Measurements from ENCODE around the gene SOWAHD.
"Not testable (repeated sequence)": the region's sequence is repeated elsewhere in the genome, so short reads cannot be mapped to it uniquely, and the experiment has no call there.

The SOWAHD gene

GRCh38 chrX:119759248-119759766 is 919 bp downstream of the SOWAHD start:
- DNase-seq = no peak

GRCh38 chrX:119760026-119760877 is 1.9 kb downstream of the SOWAHD start:
- no peak for DNase-seq

GRCh38 chrX:119762718-119763117 is 4.3 kb downstream of the SOWAHD start:
- DNase-seq = peak; percentile 31

GRCh38 chrX:119763181-119763580 is 4.8 kb downstream of the SOWAHD start:
- DNase-seq = peak; percentile 88

GRCh38 chrX:119763836-119764387 is 5.5 kb downstream of the SOWAHD start:
- no peak for DNase-seq

GRCh38 chrX:119768436-119768835 is 10.0 kb downstream of the SOWAHD start:
- not testable (repeated sequence) for DNase-seq

- not testable (repeated sequence) for DNase-seq
These were observed 11.0 kb downstream of the SOWAHD start for GRCh38 chrX:119769388-119769787.

- no peak for DNase-seq
These were observed 17.3 kb downstream of the SOWAHD start for GRCh38 chrX:119775517-119776238.

- no peak for DNase-seq
These were observed 20.4 kb downstream of the SOWAHD start for GRCh38 chrX:119778829-119779228.

GRCh38 chrX:119783026-119783425 is 24.6 kb downstream of the SOWAHD start:
- no peak for DNase-seq

- peak; percentile 7 for DNase-seq
These were observed 26.5 kb downstream of the SOWAHD start for GRCh38 chrX:119784747-119785446.

GRCh38 chrX:119790977-119791436 is 32.6 kb downstream of the SOWAHD start:
- peak; percentile 25 for DNase-seq

- DNase-seq = peak; percentile 87
These were observed 33.2 kb downstream of the SOWAHD start, which contains the start of gene RPL39 for GRCh38 chrX:119791437-119792231. TSS of gene RPL39 (minus strand) at chrX:119791630. CDS start at chrX:119791576, 54 bp downstream.

- no peak for DNase-seq
These were observed 43.1 kb downstream of the SOWAHD start for GRCh38 chrX:119801253-119802221.

GRCh38 chrX:119802546-119802945 is 44.2 kb downstream of the SOWAHD start:
- no peak for DNase-seq

- not testable (repeated sequence) for DNase-seq
These were observed 50.1 kb downstream of the SOWAHD start for GRCh38 chrX:119808461-119808860.

- DNase-seq = peak; percentile 5
These were observed 50.8 kb downstream of the SOWAHD start for GRCh38 chrX:119809185-119809666.

Data from fibroblast of skin of right quadriceps (primary cell).